ENCODE measurements around the gene PGA5. TPM values are rescaled to one million over a fixed set of nuclear protein-coding genes. Genes with fewer than 3 reads are reported as not detected.

The PGA5 gene
- total RNA-seq, 6 donors from 2014 or later: 0.30 to 1.2 TPM; not detected in 4

- Histone ChIP-seq H3K4me3 (no peak overlapping the region), H3K27ac (no peak overlapping the region), H3K9me3 (no peaks in the 10 kb centered on the region), H3K27me3 (no peaks in the 10 kb centered on the region), H3K4me1 (no peaks in the 10 kb centered on the region), H3K36me3 (no peaks in the 10 kb centered on the region)
- WGBS, 2 donors: 90 to 92% methylated on average over 14 of the region's 14 CpGs
- no peak for ATAC-seq (ENCODE audit: low FRiP score in 2 of 2)
- DNase-seq: no peak
- no peak for TF ChIP-seq POLR2A (IDR thresholded peaks at IDR 0.05)
- no peak for TF ChIP-seq POLR2AphosphoS5 (IDR thresholded peaks at IDR 0.05)
Observed at GRCh38 chr11:61265357-61265756, 24.4 kb downstream of the PGA5 start.

GRCh38 chr11:61266602-61267001 is 25.6 kb downstream of the PGA5 start:
- Histone ChIP-seq H3K27me3 (no peaks in the 10 kb centered on the region), H3K9me3 (no peaks in the 10 kb centered on the region), H3K4me1 (no peaks in the 10 kb centered on the region), H3K4me3 (no peak overlapping the region), H3K27ac (no peak overlapping the region), H3K36me3 (no peaks in the 10 kb centered on the region)
- no peak for TF ChIP-seq EP300 (IDR thresholded peaks at IDR 0.05)
- TF ChIP-seq CTCF (IDR thresholded peaks at IDR 0.05): no peak
- TF ChIP-seq POLR2AphosphoS5 (IDR thresholded peaks at IDR 0.05): no peak
- no peak for TF ChIP-seq POLR2A (IDR thresholded peaks at IDR 0.05)
- DNase-seq (no peak), ATAC-seq (ENCODE audit: low FRiP score in 2 of 2) (peak in 1 of 2 donors; percentile 33)
- 62 to 80% methylated on average over 4 of the region's 4 CpGs for WGBS, 2 donors

- 72% methylated on average over 3 to 6 of the region's 6 CpGs for WGBS, 2 donors
- Histone ChIP-seq H3K9me3 (no peaks in the 10 kb centered on the region), H3K27me3 (no peaks in the 10 kb centered on the region), H3K4me3 (no peak overlapping the region), H3K36me3 (no peaks in the 10 kb centered on the region), H3K4me1 (no peaks in the 10 kb centered on the region), H3K27ac (no peak overlapping the region)
- peak in 1 of 2 donors; percentile 47 for DNase-seq
- TF ChIP-seq POLR2A (IDR thresholded peaks at IDR 0.05): no peak
- TF ChIP-seq CTCF (IDR thresholded peaks at IDR 0.05): no peak
- ATAC-seq (ENCODE audit: low FRiP score in 2 of 2): peak; percentile 6 to 16
Observed at GRCh38 chr11:61267437-61267841, 26.5 kb downstream of the PGA5 start.

- DNase-seq: peak in 1 of 2 donors; percentile 52
- H3K4me3 ChIP-seq: no peak overlapping the region
- H3K36me3 ChIP-seq: no peaks in the 10 kb centered on the region
- no peaks in the 10 kb centered on the region for H3K27me3 ChIP-seq
- no peak for TF ChIP-seq CTCF (IDR thresholded peaks at IDR 0.05)
- ATAC-seq (ENCODE audit: low FRiP score in 2 of 2): no peak
- H3K4me1 ChIP-seq: no peaks in the 10 kb centered on the region
- H3K9me3 ChIP-seq: no peaks in the 10 kb centered on the region
- 90 to 93% methylated on average over 7 to 13 of the region's 15 CpGs for WGBS, 2 donors
- H3K27ac ChIP-seq: no peak overlapping the region
Observed at GRCh38 chr11:61268588-61269250, 27.7 kb downstream of the PGA5 start.

GRCh38 chr11:61270354-61271076 is 29.5 kb downstream of the PGA5 start:
- Histone ChIP-seq H3K4me3 (no peak overlapping the region), H3K36me3 (no peaks in the 10 kb centered on the region), H3K9me3 (no peaks in the 10 kb centered on the region), H3K4me1 (no peaks in the 10 kb centered on the region), H3K27me3 (no peaks in the 10 kb centered on the region), H3K27ac (no peak overlapping the region)
- DNase-seq (no peak), ATAC-seq (ENCODE audit: low FRiP score in 2 of 2) (no peak)
- TF ChIP-seq POLR2A (IDR thresholded peaks at IDR 0.05) (no peak), CTCF (IDR thresholded peaks at IDR 0.05) (no peak), POLR2AphosphoS5 (IDR thresholded peaks at IDR 0.05) (no peak), EP300 (IDR thresholded peaks at IDR 0.05) (no peak)
- WGBS, 2 donors: 89 to 90% methylated on average over 7 of the region's 7 CpGs

All from upper lobe of left lung (tissue), 6 donors.